Measurements from ENCODE around the gene SLC26A6.

GRCh38 chr3:48617559-48617958, 17.7 kb downstream of the SLC26A6 start:
- TF ChIP-seq CTCF (conservative IDR thresholded peaks at IDR 0.05) = no peak
- no peak for TF ChIP-seq ZFX (IDR thresholded peaks at IDR 0.05)
